Effector memory CD8-positive, alpha-beta T cell (primary cell): ENCODE data around the gene CAMTA1.
"Not testable (repeated sequence)": the region's sequence is repeated elsewhere in the genome, so short reads cannot be mapped to it uniquely, and the experiment has no call there.

Source experiments
- ATAC-seq: fragments of 150-1000 bp; cut with Tn5 transposase; replicated peaks from 2 replicates; pipeline ENCODE4 v1.10.0; 2021; ENCODE audit warnings: mild to moderate bottlenecking, moderate library complexity
- DNase-seq, 3 experiments: peaks; one replicate each; pipeline ENCODE4 v3.0.0; 2021
- H3K27ac Mint-ChIP-seq, 2 donors: one replicate each; pipeline ENCODE4 v1.8.0; 2022; ENCODE audit warnings: mild to moderate bottlenecking in 2 of 2, mixed read lengths in 2 of 2, moderate library complexity in 2 of 2
- H3K27me3 Mint-ChIP-seq, 2 donors: one replicate each; pipeline ENCODE4 v1.8.0; 2022; ENCODE audit warnings: mixed read lengths in 2 of 2
- H3K36me3 Mint-ChIP-seq: one replicate; pipeline ENCODE4 v1.8.0; 2022; ENCODE audit warnings: mild to moderate bottlenecking, moderate library complexity, mixed read lengths; ENCODE audit not compliant: insufficient read depth
- H3K4me1 Mint-ChIP-seq, 2 donors: one replicate each; pipeline ENCODE4 v1.8.0; 2022; ENCODE audit warnings: low read depth in 2 of 2, mixed read lengths in 2 of 2
- H3K4me3 Mint-ChIP-seq, 2 donors: one replicate each; pipeline ENCODE4 v1.8.0; 2022; ENCODE audit warnings: mild to moderate bottlenecking in 2 of 2, mixed read lengths in 2 of 2, moderate library complexity in 2 of 2
- H3K9me3 Mint-ChIP-seq, 2 donors: one replicate each; pipeline ENCODE4 v1.8.0; 2022; ENCODE audit warnings: mixed read lengths in 2 of 2

CAMTA1 gene

GRCh38 chr1:7410156-7410555, 624.9 kb downstream of the CAMTA1 start:
- no peaks in the 10 kb centered on the region for H3K9me3 Mint-ChIP-seq
- DNase-seq (no peak), ATAC-seq (no peak)
- no peak overlapping the region for H3K27ac Mint-ChIP-seq
- no peak overlapping the region for H3K4me3 Mint-ChIP-seq
- H3K27me3 Mint-ChIP-seq = peaks cover 0 to 24% of the 10 kb centered on the region in 2 donors
- H3K36me3 Mint-ChIP-seq = no peaks in the 10 kb centered on the region
- no peaks in the 10 kb centered on the region for H3K4me1 Mint-ChIP-seq

GRCh38 chr1:7417618-7418017, 632.4 kb downstream of the CAMTA1 start:
- not testable (repeated sequence) for H3K36me3 Mint-ChIP-seq, ATAC-seq, H3K27ac Mint-ChIP-seq, DNase-seq, H3K9me3 Mint-ChIP-seq, H3K4me1 Mint-ChIP-seq, H3K4me3 Mint-ChIP-seq
- peaks cover 39 to 52% of the 10 kb centered on the region in 2 donors for H3K27me3 Mint-ChIP-seq

GRCh38 chr1:7418442-7419080, 633.3 kb downstream of the CAMTA1 start:
- H3K27ac Mint-ChIP-seq = no peak overlapping the region
- peaks cover 39 to 52% of the 10 kb centered on the region in 2 donors for H3K27me3 Mint-ChIP-seq
- no peaks in the 10 kb centered on the region for H3K4me1 Mint-ChIP-seq
- H3K4me3 Mint-ChIP-seq = no peak overlapping the region
- ATAC-seq (no peak), DNase-seq (no peak)
- peaks cover 2 to 8% of the 10 kb centered on the region in 2 donors for H3K9me3 Mint-ChIP-seq
- peaks cover 3% of the 10 kb centered on the region for H3K36me3 Mint-ChIP-seq

- no peak for DNase-seq
- no peak overlapping the region for H3K27ac Mint-ChIP-seq
Measured at GRCh38 chr1:7420098-7420445, 634.8 kb downstream of the CAMTA1 start.

GRCh38 chr1:7420470-7421100, 635.3 kb downstream of the CAMTA1 start:
- peaks cover 3% of the 10 kb centered on the region for H3K36me3 Mint-ChIP-seq
- H3K4me1 Mint-ChIP-seq = peaks cover 0 to 1% of the 10 kb centered on the region in 2 donors
- no peak overlapping the region for H3K4me3 Mint-ChIP-seq
- H3K27ac Mint-ChIP-seq = no peak overlapping the region
- H3K27me3 Mint-ChIP-seq = peaks cover 39 to 52% of the 10 kb centered on the region in 2 donors
- ATAC-seq = no peak
- DNase-seq = no peak
- peaks cover 2 to 8% of the 10 kb centered on the region in 2 donors for H3K9me3 Mint-ChIP-seq

More at GRCh38 chr1:7420098-7420445, 634.8 kb downstream of the CAMTA1 start:
- Mint-ChIP-seq H3K27me3 (peaks cover 39 to 52% of the 10 kb centered on the region in 2 donors), H3K36me3 (peaks cover 3% of the 10 kb centered on the region), H3K9me3 (peaks cover 2 to 8% of the 10 kb centered on the region in 2 donors), H3K4me1 (peaks cover 0 to 1% of the 10 kb centered on the region in 2 donors), H3K4me3 (no peak overlapping the region)
- no peak for ATAC-seq

- no peak overlapping the region for H3K27ac Mint-ChIP-seq
- H3K4me1 Mint-ChIP-seq = peaks cover 0 to 1% of the 10 kb centered on the region in 2 donors
Measured at GRCh38 chr1:7421471-7422075, 636.3 kb downstream of the CAMTA1 start.

GRCh38 chr1:7422081-7422480, 636.8 kb downstream of the CAMTA1 start:
- Mint-ChIP-seq H3K4me3 (no peak overlapping the region), H3K27me3 (peaks cover 33 to 52% of the 10 kb centered on the region in 2 donors), H3K36me3 (peaks cover 3% of the 10 kb centered on the region), H3K27ac (no peak overlapping the region), H3K9me3 (peaks cover 2 to 8% of the 10 kb centered on the region in 2 donors), H3K4me1 (peaks cover 0 to 1% of the 10 kb centered on the region in 2 donors)
- ATAC-seq = no peak
- DNase-seq = no peak

More at GRCh38 chr1:7421471-7422075, 636.3 kb downstream of the CAMTA1 start:
- H3K4me3 Mint-ChIP-seq = no peak overlapping the region
- ATAC-seq (no peak), DNase-seq (no peak)
- H3K9me3 Mint-ChIP-seq = peaks cover 2 to 8% of the 10 kb centered on the region in 2 donors
- H3K27me3 Mint-ChIP-seq = peaks cover 34 to 52% of the 10 kb centered on the region in 2 donors
- peaks cover 3% of the 10 kb centered on the region for H3K36me3 Mint-ChIP-seq

GRCh38 chr1:7422561-7422960, 637.3 kb downstream of the CAMTA1 start:
- Mint-ChIP-seq H3K27me3 (peaks cover 33 to 50% of the 10 kb centered on the region in 2 donors), H3K9me3 (peaks cover 2 to 8% of the 10 kb centered on the region in 2 donors), H3K4me1 (peaks cover 0 to 1% of the 10 kb centered on the region in 2 donors), H3K36me3 (peaks cover 3% of the 10 kb centered on the region), H3K4me3 (no peak overlapping the region), H3K27ac (no peak overlapping the region)
- ATAC-seq (no peak), DNase-seq (no peak)

- Mint-ChIP-seq H3K4me3 (no peak overlapping the region), H3K4me1 (peaks cover 0 to 1% of the 10 kb centered on the region in 2 donors), H3K36me3 (peaks cover 3% of the 10 kb centered on the region), H3K27ac (no peak overlapping the region), H3K27me3 (peaks cover 33 to 46% of the 10 kb centered on the region in 2 donors), H3K9me3 (peaks cover 1 to 4% of the 10 kb centered on the region in 2 donors)
- DNase-seq (no peak), ATAC-seq (no peak)
Measured at GRCh38 chr1:7422966-7423365, 637.7 kb downstream of the CAMTA1 start.

- Mint-ChIP-seq H3K9me3 (no peaks in the 10 kb centered on the region), H3K27me3 (peaks cover 26 to 32% of the 10 kb centered on the region in 2 donors), H3K4me3 (no peak overlapping the region), H3K4me1 (peaks cover 0 to 1% of the 10 kb centered on the region in 2 donors), H3K36me3 (peaks cover 3% of the 10 kb centered on the region), H3K27ac (no peak overlapping the region)
- ATAC-seq = no peak
- DNase-seq = no peak
Measured at GRCh38 chr1:7424352-7424890, 639.2 kb downstream of the CAMTA1 start.

- Mint-ChIP-seq H3K4me3 (no peak overlapping the region), H3K27ac (no peak overlapping the region), H3K27me3 (peaks cover 18 to 24% of the 10 kb centered on the region in 2 donors), H3K4me1 (peaks cover 0 to 1% of the 10 kb centered on the region in 2 donors), H3K36me3 (peaks cover 3% of the 10 kb centered on the region), H3K9me3 (no peaks in the 10 kb centered on the region)
- no peak for DNase-seq
- ATAC-seq = no peak
Measured at GRCh38 chr1:7425229-7425628, 640.0 kb downstream of the CAMTA1 start.

- no peaks in the 10 kb centered on the region for H3K9me3 Mint-ChIP-seq
- no peak overlapping the region for H3K4me3 Mint-ChIP-seq
- peaks cover 0 to 1% of the 10 kb centered on the region in 2 donors for H3K4me1 Mint-ChIP-seq
- H3K27ac Mint-ChIP-seq = no peak overlapping the region
- ATAC-seq (no peak), DNase-seq (no peak)
- peaks cover 15 to 18% of the 10 kb centered on the region in 2 donors for H3K27me3 Mint-ChIP-seq
- peaks cover 3% of the 10 kb centered on the region for H3K36me3 Mint-ChIP-seq
Measured at GRCh38 chr1:7425771-7426170, 640.5 kb downstream of the CAMTA1 start.

GRCh38 chr1:7426780-7427604, 641.7 kb downstream of the CAMTA1 start:
- ATAC-seq = no peak
- H3K4me3 Mint-ChIP-seq = no peak overlapping the region
- peaks cover 0 to 1% of the 10 kb centered on the region in 2 donors for H3K4me1 Mint-ChIP-seq
- no peak overlapping the region for H3K27ac Mint-ChIP-seq
- H3K36me3 Mint-ChIP-seq = no peaks in the 10 kb centered on the region
- no peak for DNase-seq
- no peaks in the 10 kb centered on the region for H3K9me3 Mint-ChIP-seq
- H3K27me3 Mint-ChIP-seq = peaks cover 4 to 6% of the 10 kb centered on the region in 2 donors
